ENCODE measurements around the gene DOK7. TPM values are rescaled to one million over a fixed set of nuclear protein-coding genes. Genes with fewer than 3 reads are reported as not detected.

DOK7 gene
- total and polyA plus RNA-seq, 2 donors = 0.33 to 1.8 TPM

DNA sequence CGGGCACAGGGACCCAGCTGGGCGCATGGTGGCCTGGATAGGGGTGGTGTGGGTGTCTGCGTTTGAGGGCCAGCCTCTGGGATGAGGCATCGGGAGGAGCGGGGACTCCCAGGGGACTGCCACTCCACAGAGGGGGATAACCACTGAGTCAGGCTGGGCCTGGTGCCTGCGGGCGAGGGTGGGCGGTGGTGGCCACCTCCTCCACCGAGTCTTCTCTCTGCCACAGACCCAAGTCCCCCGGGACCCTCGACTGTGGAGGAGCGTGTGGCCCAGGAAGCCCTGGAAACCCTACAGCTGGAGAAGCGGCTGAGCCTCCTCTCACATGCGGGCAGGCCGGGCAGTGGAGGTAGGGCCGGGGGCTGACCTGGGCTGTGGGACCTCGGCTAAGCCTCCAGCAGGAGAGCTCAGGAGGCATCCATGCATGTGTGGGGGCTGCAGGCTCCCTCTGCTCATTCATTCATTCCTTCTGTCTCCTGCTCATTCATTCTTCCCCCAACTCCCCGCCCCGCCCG is 26.4 kb downstream of the DOK7 start:
- H3K4me3 ChIP-seq (ENCODE audit: low read length in 2 of 2) = no peak overlapping the region
- no peak overlapping the region for H3K27ac ChIP-seq (ENCODE audit: low read depth in 1 of 2, low read length in 1 of 2)
- no peaks in the 10 kb centered on the region for H3K9me3 ChIP-seq (ENCODE audit: control insufficient read depth in 2 of 2, insufficient read depth in 1 of 2, low read length in 1 of 2)
- no peak for DNase-seq (ENCODE audit: low read depth in 6 of 9, low spot score in 9 of 9)
- WGBS = 64% methylated on average over 20 of the region's 20 CpGs
- H3K36me3 ChIP-seq (ENCODE audit: control insufficient read depth in 2 of 2, insufficient read depth in 2 of 2, low read length in 1 of 2) = no peaks in the 10 kb centered on the region
- H3K4me1 ChIP-seq (ENCODE audit: control insufficient read depth in 2 of 2, insufficient read depth in 2 of 2, low read length in 2 of 2) = no peaks in the 10 kb centered on the region
- peaks cover 22 to 58% of the 10 kb centered on the region in 2 donors for H3K27me3 ChIP-seq (ENCODE audit: control insufficient read depth in 2 of 2, insufficient read depth in 1 of 2, low read length in 1 of 2)

DNA sequence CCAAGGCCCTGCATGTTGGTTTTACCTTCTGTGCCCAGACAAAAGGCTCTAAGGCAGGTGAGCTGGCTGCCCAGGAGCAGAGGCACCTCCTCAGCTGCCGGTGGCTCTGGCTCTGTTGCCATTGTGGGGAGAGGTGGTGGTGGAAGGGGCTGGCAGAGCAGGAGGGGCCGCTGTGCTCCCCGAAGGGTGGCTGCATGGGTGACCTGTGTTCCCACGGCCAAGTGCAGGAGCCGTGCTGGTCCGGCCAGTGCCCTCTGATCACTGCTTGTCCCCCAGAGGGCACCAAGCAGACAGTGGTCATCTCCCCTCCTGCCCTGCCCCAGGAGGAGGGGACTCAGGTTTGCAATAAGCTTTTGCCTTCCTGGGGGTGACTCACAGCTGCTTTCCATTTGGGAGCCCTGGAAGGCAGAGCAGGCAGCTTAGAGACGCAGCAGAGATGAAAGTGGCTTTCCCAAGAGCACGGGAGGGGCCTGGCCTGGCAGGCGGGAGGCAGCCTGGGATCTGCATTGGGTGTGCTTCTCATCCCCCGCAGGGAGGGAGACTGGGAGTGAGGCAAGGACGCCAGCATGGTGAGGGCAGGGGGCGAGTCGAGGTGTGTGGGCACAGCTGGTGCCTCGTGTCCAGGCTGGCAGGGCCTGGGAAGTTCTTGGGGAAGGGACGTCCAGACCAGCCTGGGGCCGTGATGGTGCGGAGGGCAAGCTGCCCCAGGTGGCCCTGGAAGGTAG is 28.7 kb downstream of the DOK7 start:
- DNase-seq (ENCODE audit: low read depth in 6 of 9, low spot score in 9 of 9) = no peak
- H3K9me3 ChIP-seq (ENCODE audit: control insufficient read depth in 2 of 2, insufficient read depth in 1 of 2, low read length in 1 of 2) = no peaks in the 10 kb centered on the region
- no peaks in the 10 kb centered on the region for H3K36me3 ChIP-seq (ENCODE audit: control insufficient read depth in 2 of 2, insufficient read depth in 2 of 2, low read length in 1 of 2)
- H3K4me1 ChIP-seq (ENCODE audit: control insufficient read depth in 2 of 2, insufficient read depth in 2 of 2, low read length in 2 of 2) = no peaks in the 10 kb centered on the region
- peaks cover 2 to 35% of the 10 kb centered on the region in 2 donors for H3K27me3 ChIP-seq (ENCODE audit: control insufficient read depth in 2 of 2, insufficient read depth in 1 of 2, low read length in 1 of 2)
- H3K27ac ChIP-seq (ENCODE audit: low read depth in 1 of 2, low read length in 1 of 2) = no peak overlapping the region
- 84% methylated on average over 17 of the region's 17 CpGs for WGBS
- H3K4me3 ChIP-seq (ENCODE audit: low read length in 2 of 2) = no peak overlapping the region

DNA sequence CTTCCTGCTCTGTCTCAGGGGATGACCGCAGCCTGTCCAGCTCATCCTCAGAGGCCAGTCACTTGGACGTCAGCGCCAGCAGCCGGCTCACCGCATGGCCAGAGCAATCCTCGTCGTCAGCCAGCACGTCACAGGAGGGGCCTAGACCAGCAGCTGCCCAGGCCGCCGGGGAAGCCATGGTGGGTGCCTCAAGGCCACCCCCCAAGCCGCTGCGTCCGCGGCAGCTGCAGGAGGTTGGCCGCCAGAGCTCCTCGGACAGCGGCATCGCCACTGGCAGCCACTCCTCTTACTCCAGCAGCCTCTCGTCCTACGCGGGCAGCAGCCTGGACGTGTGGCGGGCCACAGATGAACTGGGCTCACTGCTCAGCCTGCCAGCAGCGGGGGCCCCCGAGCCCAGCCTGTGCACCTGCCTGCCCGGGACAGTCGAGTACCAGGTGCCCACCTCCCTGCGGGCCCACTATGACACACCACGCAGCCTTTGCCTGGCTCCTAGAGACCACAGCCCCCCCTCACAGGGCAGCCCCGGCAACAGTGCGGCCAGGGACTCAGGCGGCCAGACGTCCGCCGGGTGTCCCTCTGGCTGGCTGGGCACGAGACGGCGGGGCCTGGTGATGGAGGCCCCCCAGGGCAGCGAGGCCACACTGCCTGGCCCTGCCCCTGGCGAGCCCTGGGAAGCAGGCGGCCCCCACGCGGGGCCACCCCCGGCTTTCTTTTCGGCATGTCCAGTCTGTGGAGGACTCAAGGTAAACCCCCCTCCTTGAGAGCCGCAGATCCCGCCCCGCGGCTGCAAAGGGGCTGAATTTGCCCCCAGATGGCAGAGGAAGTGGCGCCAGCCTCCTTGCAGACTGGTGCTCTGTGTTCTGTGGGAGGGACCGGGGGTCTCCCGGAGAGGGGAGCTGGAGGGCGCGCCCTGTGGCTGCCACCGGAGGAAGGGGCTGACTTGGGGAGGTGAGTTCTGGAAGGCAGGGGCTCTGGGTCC is 29.9 kb downstream of the DOK7 start:
- WGBS = 88% methylated on average over 55 of the region's 55 CpGs
- H3K27ac ChIP-seq (ENCODE audit: low read depth in 1 of 2, low read length in 1 of 2) = no peak overlapping the region
- H3K9me3 ChIP-seq (ENCODE audit: control insufficient read depth in 2 of 2, insufficient read depth in 1 of 2, low read length in 1 of 2) = no peaks in the 10 kb centered on the region
- peaks cover 2 to 24% of the 10 kb centered on the region in 2 donors for H3K27me3 ChIP-seq (ENCODE audit: control insufficient read depth in 2 of 2, insufficient read depth in 1 of 2, low read length in 1 of 2)
- H3K36me3 ChIP-seq (ENCODE audit: control insufficient read depth in 2 of 2, insufficient read depth in 2 of 2, low read length in 1 of 2) = no peaks in the 10 kb centered on the region
- no peaks in the 10 kb centered on the region for H3K4me1 ChIP-seq (ENCODE audit: control insufficient read depth in 2 of 2, insufficient read depth in 2 of 2, low read length in 2 of 2)
- H3K4me3 ChIP-seq (ENCODE audit: low read length in 2 of 2) = no peak overlapping the region
- no peak for DNase-seq (ENCODE audit: low read depth in 6 of 9, low spot score in 9 of 9)

DNA sequence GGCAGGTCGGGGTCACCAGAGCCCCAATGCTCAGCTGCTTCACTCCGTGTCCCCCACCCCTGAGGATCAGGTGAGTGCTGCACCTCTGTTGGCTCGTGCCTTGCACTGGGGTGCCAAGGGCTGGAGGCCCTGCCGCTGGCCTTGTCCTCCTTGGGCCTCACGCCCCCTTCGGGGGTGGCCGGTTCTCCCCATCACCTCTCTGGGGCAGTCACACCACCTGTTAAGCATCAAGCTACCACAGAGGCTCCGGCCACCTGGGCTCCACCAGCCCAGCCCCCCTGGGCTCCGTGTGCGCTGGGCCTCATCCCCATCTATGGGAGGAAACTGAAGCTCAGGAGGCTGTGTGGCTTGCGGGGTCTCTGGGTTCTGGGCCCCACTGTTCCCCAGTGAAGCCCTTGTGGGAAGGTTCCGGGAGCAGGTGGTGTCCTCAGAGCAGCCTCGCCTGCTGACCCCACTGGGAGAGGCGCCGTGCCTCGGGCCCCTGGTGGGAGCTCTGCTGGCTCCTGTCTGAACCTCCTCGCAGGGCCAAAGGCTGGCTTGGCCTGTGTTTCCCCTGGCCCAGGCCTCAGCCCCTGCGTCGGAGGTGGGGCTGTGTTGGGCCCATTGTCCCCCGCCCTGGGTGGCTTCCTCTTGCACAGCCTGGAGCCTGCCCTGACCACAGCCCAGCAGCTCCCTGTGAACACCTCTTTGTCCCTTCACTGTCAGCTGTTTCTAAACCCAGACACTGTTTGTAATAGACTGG is 30.8 kb downstream of the DOK7 start:
- peaks cover 2 to 24% of the 10 kb centered on the region in 2 donors for H3K27me3 ChIP-seq (ENCODE audit: control insufficient read depth in 2 of 2, insufficient read depth in 1 of 2, low read length in 1 of 2)
- 64% methylated on average over 20 of the region's 20 CpGs for WGBS
- no peaks in the 10 kb centered on the region for H3K9me3 ChIP-seq (ENCODE audit: control insufficient read depth in 2 of 2, insufficient read depth in 1 of 2, low read length in 1 of 2)
- H3K27ac ChIP-seq (ENCODE audit: low read depth in 1 of 2, low read length in 1 of 2) = no peak overlapping the region
- no peak overlapping the region for H3K4me3 ChIP-seq (ENCODE audit: low read length in 2 of 2)
- no peaks in the 10 kb centered on the region for H3K4me1 ChIP-seq (ENCODE audit: control insufficient read depth in 2 of 2, insufficient read depth in 2 of 2, low read length in 2 of 2)
- H3K36me3 ChIP-seq (ENCODE audit: control insufficient read depth in 2 of 2, insufficient read depth in 2 of 2, low read length in 1 of 2) = no peaks in the 10 kb centered on the region
- DNase-seq (ENCODE audit: low read depth in 6 of 9, low spot score in 9 of 9) = no peak

DNA sequence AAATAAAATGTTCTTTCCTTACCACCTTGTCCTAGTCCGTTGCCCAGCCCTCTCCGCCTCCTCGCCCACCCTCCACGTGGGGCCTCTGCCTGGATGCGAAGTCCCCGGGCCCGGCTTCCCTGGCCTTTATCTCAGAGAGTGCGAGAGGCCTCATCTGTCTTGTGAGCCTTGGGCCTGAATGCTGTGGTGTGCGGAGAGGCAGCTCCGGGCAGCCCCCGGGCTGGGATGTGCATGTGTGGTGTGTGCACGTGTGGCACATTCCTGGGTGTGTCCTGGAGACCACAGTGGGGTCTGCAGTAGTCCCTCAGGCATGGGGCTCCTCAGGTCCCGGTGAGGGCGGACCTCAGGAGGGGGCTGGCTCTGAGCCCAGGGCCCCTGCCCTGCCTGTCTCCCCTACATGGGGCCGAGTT is 31.4 kb downstream of the DOK7 start:
- Histone ChIP-seq H3K4me1 (ENCODE audit: control insufficient read depth in 2 of 2, insufficient read depth in 2 of 2, low read length in 2 of 2) (no peaks in the 10 kb centered on the region), H3K27ac (ENCODE audit: low read depth in 1 of 2, low read length in 1 of 2) (no peak overlapping the region), H3K27me3 (ENCODE audit: control insufficient read depth in 2 of 2, insufficient read depth in 1 of 2, low read length in 1 of 2) (peaks cover 2 to 21% of the 10 kb centered on the region in 2 donors), H3K4me3 (ENCODE audit: low read length in 2 of 2) (no peak overlapping the region), H3K36me3 (ENCODE audit: control insufficient read depth in 2 of 2, insufficient read depth in 2 of 2, low read length in 1 of 2) (no peaks in the 10 kb centered on the region), H3K9me3 (ENCODE audit: control insufficient read depth in 2 of 2, insufficient read depth in 1 of 2, low read length in 1 of 2) (no peaks in the 10 kb centered on the region)
- DNase-seq (ENCODE audit: low read depth in 6 of 9, low spot score in 9 of 9) = no peak
- WGBS = 67% methylated on average over 15 of the region's 15 CpGs

DNA sequence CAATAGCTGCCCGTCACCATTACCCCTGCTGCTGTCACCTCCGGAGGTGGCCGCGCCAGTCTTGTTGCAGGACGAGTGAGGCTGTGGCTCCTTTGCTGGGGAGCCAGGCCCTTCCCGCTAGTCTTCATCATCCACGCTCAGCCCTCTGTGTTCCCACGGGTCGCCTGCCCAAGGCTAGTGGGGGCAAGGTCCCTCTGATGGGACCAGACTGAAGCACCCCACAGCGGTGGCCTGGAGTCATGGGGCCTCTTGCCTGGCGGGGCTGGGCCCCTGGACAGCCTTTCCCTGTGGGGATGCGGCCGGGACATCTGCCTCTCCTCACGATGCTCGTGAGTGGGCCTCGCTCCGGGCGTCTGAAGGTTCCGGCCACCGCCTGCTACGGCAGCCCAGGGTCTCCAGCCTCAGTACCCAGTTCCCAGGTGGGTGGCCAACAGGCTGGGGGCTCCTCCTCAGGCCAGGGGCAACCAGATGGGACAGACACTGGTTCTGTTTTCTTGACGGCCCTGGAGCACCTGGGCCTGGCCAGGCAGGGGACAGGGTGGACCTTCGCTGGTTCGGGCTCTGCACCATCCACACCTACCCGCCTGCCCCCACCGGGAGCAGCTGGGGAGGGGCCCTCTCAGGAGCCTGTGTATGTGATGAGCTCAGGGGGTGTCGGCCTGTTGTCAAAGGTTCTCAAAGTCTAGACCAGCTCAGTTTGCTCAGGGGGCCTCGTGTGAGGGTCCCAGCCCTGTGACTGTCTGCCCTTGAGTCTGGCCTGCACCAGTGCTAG is 32.3 kb downstream of the DOK7 start:
- Histone ChIP-seq H3K27me3 (ENCODE audit: control insufficient read depth in 2 of 2, insufficient read depth in 1 of 2, low read length in 1 of 2) (peaks cover 2 to 21% of the 10 kb centered on the region in 2 donors), H3K27ac (ENCODE audit: low read depth in 1 of 2, low read length in 1 of 2) (no peak overlapping the region), H3K4me1 (ENCODE audit: control insufficient read depth in 2 of 2, insufficient read depth in 2 of 2, low read length in 2 of 2) (no peaks in the 10 kb centered on the region), H3K4me3 (ENCODE audit: low read length in 2 of 2) (no peak overlapping the region), H3K36me3 (ENCODE audit: control insufficient read depth in 2 of 2, insufficient read depth in 2 of 2, low read length in 1 of 2) (peaks cover 0 to under 1% of the 10 kb centered on the region in 2 donors), H3K9me3 (ENCODE audit: control insufficient read depth in 2 of 2, insufficient read depth in 1 of 2, low read length in 1 of 2) (no peaks in the 10 kb centered on the region)
- no peak for DNase-seq (ENCODE audit: low read depth in 6 of 9, low spot score in 9 of 9)
- 90% methylated on average over 28 of the region's 28 CpGs for WGBS

DNA sequence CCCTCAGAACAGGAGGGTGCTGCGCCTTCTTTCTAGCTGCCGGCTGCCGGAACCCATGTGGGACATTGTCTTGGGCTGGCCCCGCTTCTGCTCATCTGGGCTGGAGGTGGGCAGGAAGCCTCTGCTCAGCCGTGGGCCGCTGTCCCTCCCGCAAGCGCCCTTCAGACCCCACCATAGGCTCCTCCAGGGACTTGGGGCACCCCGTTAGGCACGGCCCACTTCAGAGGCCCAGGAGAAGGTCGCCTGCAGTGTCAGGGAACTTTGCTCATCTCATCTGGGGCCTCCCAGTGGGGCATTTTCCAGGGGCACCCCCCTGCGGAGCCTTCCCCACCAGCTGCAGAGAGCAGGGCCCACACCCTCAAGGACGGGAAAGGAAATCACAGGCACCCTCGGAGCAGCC is 32.9 kb downstream of the DOK7 start:
- DNase-seq (ENCODE audit: low read depth in 6 of 9, low spot score in 9 of 9) = no peak
- no peak overlapping the region for H3K4me3 ChIP-seq (ENCODE audit: low read length in 2 of 2)
- no peaks in the 10 kb centered on the region for H3K4me1 ChIP-seq (ENCODE audit: control insufficient read depth in 2 of 2, insufficient read depth in 2 of 2, low read length in 2 of 2)
- H3K36me3 ChIP-seq (ENCODE audit: control insufficient read depth in 2 of 2, insufficient read depth in 2 of 2, low read length in 1 of 2) = peaks cover 0 to 7% of the 10 kb centered on the region in 2 donors
- no peak overlapping the region for H3K27ac ChIP-seq (ENCODE audit: low read depth in 1 of 2, low read length in 1 of 2)
- 75% methylated on average over 14 of the region's 14 CpGs for WGBS
- H3K27me3 ChIP-seq (ENCODE audit: control insufficient read depth in 2 of 2, insufficient read depth in 1 of 2, low read length in 1 of 2) = peaks cover 2 to 21% of the 10 kb centered on the region in 2 donors
- no peaks in the 10 kb centered on the region for H3K9me3 ChIP-seq (ENCODE audit: control insufficient read depth in 2 of 2, insufficient read depth in 1 of 2, low read length in 1 of 2)

DNA sequence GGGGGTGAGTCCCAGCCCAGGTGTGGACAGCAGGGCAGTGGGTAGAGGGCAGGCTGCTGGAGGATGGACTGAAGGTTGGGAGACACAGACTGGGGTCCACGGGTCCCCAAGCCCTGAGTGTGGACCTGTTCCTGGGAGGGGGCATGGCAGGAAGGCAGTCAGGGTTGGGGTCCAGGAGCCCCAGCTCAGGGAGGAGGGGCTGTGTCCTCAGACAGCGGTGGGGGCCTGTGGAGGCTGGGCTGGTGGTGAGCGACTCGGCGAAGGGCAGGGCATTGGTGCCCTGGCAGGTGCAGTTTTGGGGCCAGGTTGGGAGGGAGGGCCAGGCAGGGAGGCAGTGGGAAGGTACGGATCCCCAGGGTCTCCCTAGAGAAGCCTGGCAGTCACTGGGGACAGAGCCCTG is 34.0 kb downstream of the DOK7 start:
- 78% methylated on average over 6 of the region's 6 CpGs for WGBS
- Histone ChIP-seq H3K4me3 (ENCODE audit: low read length in 2 of 2) (no peak overlapping the region), H3K9me3 (ENCODE audit: control insufficient read depth in 2 of 2, insufficient read depth in 1 of 2, low read length in 1 of 2) (no peaks in the 10 kb centered on the region), H3K27ac (ENCODE audit: low read depth in 1 of 2, low read length in 1 of 2) (no peak overlapping the region), H3K27me3 (ENCODE audit: control insufficient read depth in 2 of 2, insufficient read depth in 1 of 2, low read length in 1 of 2) (peaks cover 2 to 17% of the 10 kb centered on the region in 2 donors), H3K36me3 (ENCODE audit: control insufficient read depth in 2 of 2, insufficient read depth in 2 of 2, low read length in 1 of 2) (peaks cover 0 to 18% of the 10 kb centered on the region in 2 donors), H3K4me1 (ENCODE audit: control insufficient read depth in 2 of 2, insufficient read depth in 2 of 2, low read length in 2 of 2) (no peaks in the 10 kb centered on the region)
- DNase-seq (ENCODE audit: low read depth in 6 of 9, low spot score in 9 of 9) = no peak

Measured in thymus (tissue), 11 donors.